ENCODE measurements around the gene NDRG4. TPM values are rescaled to one million over a fixed set of nuclear protein-coding genes. Genes with fewer than 3 reads are reported as not detected.

The NDRG4 gene
- total RNA-seq, 1 experiment from 2014 or later: 4.8 TPM

GRCh38 chr16:58533751-58534470 is 34.0 kb downstream of the NDRG4 start:
- TF ChIP-seq CTCF (conservative IDR thresholded peaks at IDR 0.05) (no peak), EZH2 (IDR thresholded peaks at IDR 0.05; ENCODE audit: low read depth) (no peak)
- Histone ChIP-seq H2AFZ (no peak overlapping the region), H3F3A (ENCODE audit: insufficient read depth, low read depth) (peaks cover 53% of the 10 kb centered on the region), H3K4me3 (no peak overlapping the region), H4K20me1 (ENCODE audit: insufficient read depth) (peaks cover 21% of the 10 kb centered on the region), H3K4me2 (no peak overlapping the region), H3K9me3 (ENCODE audit: insufficient read depth, low read depth) (no peaks in the 10 kb centered on the region), H3K4me1 (replicated peaks; ENCODE audit: insufficient read depth) (no peaks in the 10 kb centered on the region), H3K27me3 (ENCODE audit: insufficient read depth, low read depth) (no peaks in the 10 kb centered on the region), H3K27ac (no peak overlapping the region), H3K9me2 (ENCODE audit: insufficient read depth) (no peaks in the 10 kb centered on the region), H3K36me3 (ENCODE audit: low read depth) (peaks cover 82% of the 10 kb centered on the region), H3K79me2 (ENCODE audit: low read depth) (no peaks in the 10 kb centered on the region)
- intact Hi-C loops (cut with micrococcal nuclease; ENCODE audit: unreplicated experiment): no loop called here
- ChIA-PET POLR2A (ENCODE audit: unreplicated experiment) (no interaction called here), CTCF (no interaction called here)
- BruUV-seq (replicated peaks): no TSS peak
- DNase-seq: no peak

- intact Hi-C loops (cut with micrococcal nuclease; ENCODE audit: unreplicated experiment): no loop called here
- Histone ChIP-seq H3K4me1 (replicated peaks; ENCODE audit: insufficient read depth) (no peaks in the 10 kb centered on the region), H3F3A (ENCODE audit: insufficient read depth, low read depth) (peaks cover 44% of the 10 kb centered on the region), H4K20me1 (ENCODE audit: insufficient read depth) (peaks cover 21% of the 10 kb centered on the region), H3K27ac (no peak overlapping the region), H3K9me2 (ENCODE audit: insufficient read depth) (no peaks in the 10 kb centered on the region), H2AFZ (no peak overlapping the region), H3K79me2 (ENCODE audit: low read depth) (no peaks in the 10 kb centered on the region), H3K4me2 (no peak overlapping the region), H3K9me3 (ENCODE audit: insufficient read depth, low read depth) (no peaks in the 10 kb centered on the region), H3K27me3 (ENCODE audit: insufficient read depth, low read depth) (no peaks in the 10 kb centered on the region), H3K4me3 (no peak overlapping the region), H3K36me3 (ENCODE audit: low read depth) (peaks cover 79% of the 10 kb centered on the region)
- no TSS peak for BruUV-seq (replicated peaks)
- no peak for TF ChIP-seq CTCF (conservative IDR thresholded peaks at IDR 0.05)
- TF ChIP-seq EZH2 (IDR thresholded peaks at IDR 0.05; ENCODE audit: low read depth): no peak
- ChIA-PET CTCF (no interaction called here), POLR2A (ENCODE audit: unreplicated experiment) (no interaction called here)
- no peak for DNase-seq
Observed at GRCh38 chr16:58535100-58535499, 35.2 kb downstream of the NDRG4 start.

GRCh38 chr16:58536278-58536677 is 36.3 kb downstream of the NDRG4 start:
- no peak overlapping the region for H3K4me2 ChIP-seq
- no peaks in the 10 kb centered on the region for H3K4me1 ChIP-seq (replicated peaks; ENCODE audit: insufficient read depth)
- intact Hi-C loops (cut with micrococcal nuclease; ENCODE audit: unreplicated experiment): no loop called here
- no peaks in the 10 kb centered on the region for H3K27me3 ChIP-seq (ENCODE audit: insufficient read depth, low read depth)
- H3K27ac ChIP-seq: no peak overlapping the region
- no peak overlapping the region for H2AFZ ChIP-seq
- H3K9me3 ChIP-seq (ENCODE audit: insufficient read depth, low read depth): no peaks in the 10 kb centered on the region
- peaks cover 33% of the 10 kb centered on the region for H3F3A ChIP-seq (ENCODE audit: insufficient read depth, low read depth)
- peaks cover 74% of the 10 kb centered on the region for H3K36me3 ChIP-seq (ENCODE audit: low read depth)
- H3K4me3 ChIP-seq: no peak overlapping the region
- DNase-seq: no peak
- peaks cover 19% of the 10 kb centered on the region for H4K20me1 ChIP-seq (ENCODE audit: insufficient read depth)
- no peak for TF ChIP-seq EZH2 (IDR thresholded peaks at IDR 0.05; ENCODE audit: low read depth)
- TF ChIP-seq CTCF (conservative IDR thresholded peaks at IDR 0.05): no peak
- no peaks in the 10 kb centered on the region for H3K9me2 ChIP-seq (ENCODE audit: insufficient read depth)
- H3K79me2 ChIP-seq (ENCODE audit: low read depth): no peaks in the 10 kb centered on the region
- CTCF ChIA-PET: no interaction called here
- POLR2A ChIA-PET (ENCODE audit: unreplicated experiment): interaction anchor here (0.5 kb wide), 1 partner anchor 74 kb away, joined by 9 read pairs; no protein-coding TSS in a partner anchor
- BruUV-seq (replicated peaks): no TSS peak
